HG03095 (cell line): ENCODE results near the gene HOXC13.

Source experiments
- ATAC-seq: cut with Tn5 transposase; IDR thresholded peaks from one replicate; pipeline ENCODE4 v1.9.1; 2021; ENCODE audit warnings: moderate library complexity; ENCODE audit not compliant: unreplicated experiment

Gene HOXC13, protein sequence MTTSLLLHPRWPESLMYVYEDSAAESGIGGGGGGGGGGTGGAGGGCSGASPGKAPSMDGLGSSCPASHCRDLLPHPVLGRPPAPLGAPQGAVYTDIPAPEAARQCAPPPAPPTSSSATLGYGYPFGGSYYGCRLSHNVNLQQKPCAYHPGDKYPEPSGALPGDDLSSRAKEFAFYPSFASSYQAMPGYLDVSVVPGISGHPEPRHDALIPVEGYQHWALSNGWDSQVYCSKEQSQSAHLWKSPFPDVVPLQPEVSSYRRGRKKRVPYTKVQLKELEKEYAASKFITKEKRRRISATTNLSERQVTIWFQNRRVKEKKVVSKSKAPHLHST

DNA sequence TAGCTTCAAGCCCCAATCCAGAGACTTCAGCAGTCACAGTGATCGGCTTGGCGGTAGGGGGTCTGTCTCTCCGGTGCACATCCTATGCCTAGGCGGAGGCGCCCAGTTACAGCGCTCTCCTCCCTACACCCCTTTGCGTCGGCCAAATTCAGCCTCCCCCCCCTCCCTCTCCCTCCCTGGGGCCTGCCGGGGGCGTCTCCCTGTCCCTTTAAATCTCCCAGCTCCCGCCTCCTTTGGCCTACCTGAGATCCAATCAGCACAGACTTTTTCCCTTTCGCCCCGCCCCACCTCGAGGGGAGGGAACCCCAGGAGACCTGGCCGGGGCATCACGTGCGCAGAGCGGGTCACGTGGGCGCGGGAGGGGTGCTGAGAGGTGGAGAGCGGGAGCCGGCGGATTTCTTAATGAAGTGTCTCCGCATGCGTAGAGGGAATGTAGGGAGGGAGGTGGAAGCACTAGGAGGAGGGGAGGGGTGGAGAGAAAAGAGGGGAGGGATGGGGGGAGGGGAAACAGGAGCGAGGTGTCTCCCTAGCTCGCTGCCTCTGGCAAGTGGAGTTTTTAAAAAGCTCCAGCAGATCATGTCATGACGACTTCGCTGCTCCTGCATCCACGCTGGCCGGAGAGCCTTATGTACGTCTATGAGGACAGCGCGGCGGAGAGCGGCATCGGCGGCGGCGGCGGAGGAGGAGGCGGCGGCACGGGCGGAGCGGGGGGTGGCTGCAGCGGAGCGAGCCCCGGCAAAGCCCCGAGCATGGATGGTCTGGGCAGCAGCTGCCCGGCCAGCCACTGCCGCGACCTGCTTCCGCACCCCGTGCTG, at the start of gene HOXC13:
Gene HOXC13 (plus strand): TSS at position 506 of the 815 bp plus-strand sequence. CDS start 76 bp downstream, at position 582.
- ATAC-seq = no peak

DNA sequence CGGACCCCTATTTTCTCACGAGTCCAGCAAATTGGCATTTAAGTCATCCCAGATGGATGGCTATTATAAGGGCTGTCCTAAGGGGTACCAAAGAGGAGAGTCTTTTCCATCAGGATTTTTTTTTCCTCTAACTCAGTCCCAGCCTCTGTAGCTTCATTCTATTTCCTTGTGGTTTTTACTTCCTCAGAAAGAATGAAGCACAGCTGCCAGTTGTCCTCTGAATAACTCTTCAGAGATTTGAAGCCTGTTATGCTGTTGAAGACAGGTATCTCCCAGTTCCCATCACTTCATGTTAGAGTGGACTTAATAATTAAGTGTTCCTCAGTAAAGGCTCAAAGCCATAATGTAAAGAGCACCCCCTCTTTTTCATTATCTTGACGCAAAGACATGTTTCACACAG, 48.5 kb upstream of the HOXC13 start:
- ATAC-seq = no peak

DNA sequence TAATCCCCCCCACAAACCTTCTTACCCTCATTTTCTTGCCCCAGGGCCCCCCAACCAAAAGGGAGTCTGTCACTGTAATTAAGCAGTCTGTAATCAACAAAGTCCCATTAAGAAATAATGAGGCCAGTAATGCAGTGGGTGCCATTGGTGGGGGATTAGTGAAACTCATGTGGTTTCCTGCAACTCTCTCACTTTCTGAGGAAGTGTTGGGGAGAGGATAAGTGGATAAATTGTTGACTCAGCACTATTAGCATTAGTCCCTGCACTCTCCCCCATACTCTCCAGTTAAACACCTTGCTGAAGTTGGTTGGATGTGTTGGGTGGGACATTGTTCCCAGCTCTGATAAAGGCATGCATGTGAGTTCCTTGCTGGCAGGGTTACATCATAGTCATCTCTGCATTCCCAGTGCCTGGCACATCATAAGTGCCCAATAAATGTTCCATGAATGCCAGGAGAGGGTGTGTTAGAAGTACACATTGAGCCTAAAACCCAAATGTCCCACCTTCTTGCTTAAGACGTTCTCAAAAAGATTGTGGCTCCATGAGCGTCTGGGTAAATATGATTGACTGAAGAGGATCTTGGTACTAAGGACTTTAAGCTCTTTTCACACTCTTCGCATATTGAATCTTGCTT, 45.8 kb upstream of the HOXC13 start:
- no peak for ATAC-seq

DNA sequence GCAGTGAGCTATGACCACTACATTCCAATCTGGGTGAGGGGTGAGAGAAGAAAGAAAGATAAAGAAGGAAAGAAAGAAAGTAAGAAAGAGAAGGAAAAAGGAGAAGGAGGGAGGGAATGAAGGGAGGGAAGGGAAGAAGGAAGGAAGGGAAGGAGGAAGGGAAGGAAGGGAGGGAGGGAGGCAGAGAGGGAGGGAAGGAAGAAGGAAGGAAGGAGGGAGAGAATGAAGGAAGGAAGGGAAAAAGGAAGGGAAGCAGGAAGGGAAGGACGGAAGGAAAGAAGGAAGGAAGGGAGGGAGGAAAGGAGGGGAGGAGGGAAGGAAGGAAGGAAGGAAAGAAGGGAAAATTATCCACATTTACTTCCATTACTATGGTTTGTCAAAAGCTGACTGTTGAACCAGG, 39.4 kb upstream of the HOXC13 start:
- no peak for ATAC-seq

DNA sequence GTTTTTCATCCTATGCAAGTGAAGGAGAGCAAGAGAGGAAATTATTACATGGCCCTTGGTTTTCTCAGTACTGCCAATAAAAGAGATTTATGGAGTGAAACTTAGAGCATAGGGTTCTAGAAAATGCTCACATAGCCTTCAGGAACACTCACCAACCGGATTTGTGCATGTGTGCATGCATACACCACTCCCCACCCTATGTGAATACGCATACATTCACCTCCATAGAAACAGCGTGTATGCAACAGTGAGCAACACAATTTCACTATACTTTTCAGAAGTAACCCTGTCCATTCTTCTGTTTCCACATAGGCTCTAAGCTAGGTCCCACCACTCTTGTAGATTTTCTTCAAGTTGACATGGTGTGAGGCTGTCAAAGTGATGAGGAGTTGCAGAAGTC, 31.5 kb upstream of the HOXC13 start:
- ATAC-seq = no peak

DNA sequence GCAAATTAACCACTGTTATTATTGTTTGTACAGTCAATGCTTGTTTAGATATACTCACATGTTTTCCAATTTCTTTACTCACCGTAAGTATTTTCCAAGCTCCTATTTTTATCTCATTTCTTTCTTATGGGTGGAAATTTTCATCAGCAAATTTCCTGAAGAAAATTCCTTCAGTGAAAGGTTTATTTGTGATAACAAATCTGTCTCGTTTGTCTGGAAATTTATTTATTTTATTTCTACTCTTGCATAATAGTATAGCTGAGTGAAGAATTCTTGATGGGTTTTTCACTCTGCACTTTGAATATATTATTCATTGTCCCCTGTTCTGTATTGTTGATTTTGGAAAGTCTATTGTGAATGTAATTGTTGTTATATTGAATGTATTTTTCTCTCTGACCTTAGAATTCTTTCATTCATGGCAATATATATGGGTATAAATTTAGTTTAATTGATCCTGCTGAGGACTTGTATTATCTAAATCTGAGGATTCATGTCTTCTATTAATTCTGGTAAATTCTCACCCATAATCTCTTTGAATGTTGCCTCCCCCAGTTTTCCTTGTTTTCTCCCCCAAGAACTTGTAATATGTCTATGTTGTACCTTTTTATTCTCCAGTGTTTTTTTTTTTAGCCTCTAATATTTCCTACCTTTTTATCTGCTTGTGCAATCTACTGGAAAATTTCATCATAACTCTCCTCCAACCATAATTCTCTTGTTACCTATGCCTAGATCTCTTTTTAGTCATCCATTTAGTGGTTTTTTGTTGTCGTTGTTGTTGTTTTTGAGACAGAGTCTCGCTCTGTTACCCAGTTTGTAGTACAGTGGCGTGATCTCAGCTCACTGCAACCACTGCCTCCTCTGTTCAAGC, 21.6 kb upstream of the HOXC13 start:
- no peak for ATAC-seq

DNA sequence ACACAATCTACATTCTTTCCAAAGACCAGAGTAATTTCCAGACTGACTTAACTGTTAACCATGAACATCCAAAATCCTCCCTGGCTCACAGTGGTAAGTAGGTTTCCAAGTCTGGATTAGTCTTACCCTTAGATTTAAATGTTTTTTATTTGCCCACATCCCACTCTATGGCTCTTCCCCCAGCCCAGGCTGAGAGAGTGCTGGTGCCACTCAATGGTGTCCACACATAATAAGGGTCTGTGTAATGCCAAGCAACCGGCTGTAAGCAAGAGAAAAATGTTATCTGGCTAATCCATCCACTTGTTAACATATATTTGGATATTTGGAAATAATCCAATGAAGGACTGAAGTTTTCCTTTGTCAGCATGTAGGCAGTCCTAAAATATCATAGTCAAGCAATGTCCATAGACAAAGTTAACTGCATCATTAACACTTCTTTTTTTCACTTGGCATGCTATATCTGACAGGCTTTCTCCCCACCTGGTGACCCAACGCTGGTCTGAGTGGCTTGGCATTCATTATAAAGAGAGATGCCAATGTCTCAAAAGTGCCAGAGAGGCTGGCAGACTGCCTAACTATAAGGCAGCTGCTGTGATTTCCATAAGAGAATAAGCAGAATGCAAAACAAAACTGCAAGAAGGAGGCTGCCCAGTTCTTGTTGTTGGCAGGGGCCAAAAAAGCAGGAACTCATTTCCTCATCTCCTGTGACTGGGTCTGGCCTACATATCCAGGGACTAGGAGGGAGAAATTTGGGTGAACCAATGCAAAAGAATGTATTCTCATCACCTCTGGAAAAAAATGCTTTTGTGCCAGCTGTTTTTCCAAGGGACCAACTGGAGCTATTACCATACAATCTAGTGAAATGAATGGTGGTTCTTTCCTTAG, 13.9 kb upstream of the HOXC13 start:
- ATAC-seq = no peak

DNA sequence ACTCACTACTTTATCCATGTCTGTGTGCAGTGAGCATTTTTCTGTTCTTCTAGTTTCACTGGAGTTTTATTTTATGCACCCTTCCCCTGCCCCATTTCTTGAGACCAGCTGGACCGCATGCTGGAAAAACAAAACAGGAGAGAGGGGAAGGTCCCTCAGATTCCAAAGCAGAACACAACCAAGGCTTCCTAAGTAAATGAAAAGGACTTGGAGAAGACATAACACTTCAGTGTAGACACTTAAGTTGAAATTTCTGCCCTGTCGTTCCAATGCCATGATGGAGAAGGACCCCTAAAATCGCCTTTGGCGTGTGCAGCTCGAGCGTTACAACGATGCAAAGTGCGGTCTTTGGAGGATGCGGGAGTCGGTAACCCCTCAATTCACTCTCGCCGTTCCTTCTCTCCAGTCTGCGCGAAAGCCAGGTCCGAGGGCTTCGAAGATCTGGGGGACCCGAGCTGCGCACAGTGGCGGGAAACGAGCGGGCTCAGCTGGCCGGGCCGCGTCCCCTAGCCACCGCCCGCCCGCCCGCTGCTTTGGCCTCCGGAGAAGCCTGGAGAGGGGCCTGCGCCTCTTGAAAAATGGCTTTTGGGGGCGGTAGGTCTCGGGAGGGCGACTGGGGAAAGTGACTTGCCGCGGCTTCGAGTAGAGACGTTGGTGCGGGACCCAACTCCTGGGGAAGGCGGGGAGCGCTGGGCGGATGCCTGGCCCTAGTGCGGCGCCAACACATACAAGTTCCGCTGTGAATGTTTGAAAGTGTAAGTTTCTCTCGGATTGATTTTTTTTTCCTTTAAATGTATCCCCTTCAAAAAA, 11.2 kb upstream of the HOXC13 start:
- no peak for ATAC-seq

DNA sequence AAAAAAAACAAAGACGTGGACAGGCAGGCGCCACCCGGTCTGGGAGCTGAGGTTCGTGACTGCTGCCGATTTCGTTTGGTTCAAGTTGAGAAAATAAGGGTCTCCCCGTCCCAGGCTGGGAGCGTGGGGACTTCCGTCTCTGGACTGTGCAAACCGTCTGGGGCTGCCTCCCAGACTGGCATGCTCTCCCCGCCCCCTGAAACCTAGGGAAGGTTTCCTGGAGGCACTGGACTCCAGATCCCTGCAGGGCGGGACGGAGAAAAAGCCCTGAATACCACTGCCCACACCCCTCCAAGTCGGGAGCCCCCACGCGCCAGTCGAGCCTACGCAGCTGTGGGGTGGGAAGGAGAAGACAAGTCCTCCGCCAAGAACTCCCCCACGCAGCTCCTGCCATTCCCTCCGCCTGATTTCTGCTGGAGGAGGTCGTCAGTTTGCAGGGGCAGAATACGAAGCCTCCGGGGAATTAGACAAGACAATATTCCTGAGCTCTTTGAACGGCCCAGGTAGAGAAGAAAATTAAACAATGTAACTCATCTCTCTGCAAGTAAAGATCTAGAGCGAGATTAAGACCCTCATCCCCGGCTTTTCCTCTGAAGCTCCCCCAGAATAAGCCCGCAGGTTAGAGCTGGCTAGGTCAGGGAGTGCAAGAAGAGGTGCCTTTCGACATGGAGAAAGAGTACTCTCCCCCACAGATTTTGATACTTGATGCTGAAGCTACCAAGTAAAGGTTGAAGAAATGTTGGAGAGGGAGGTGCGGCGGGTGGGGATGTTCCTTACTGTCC, 10.4 kb upstream of the HOXC13 start:
- no peak for ATAC-seq

DNA sequence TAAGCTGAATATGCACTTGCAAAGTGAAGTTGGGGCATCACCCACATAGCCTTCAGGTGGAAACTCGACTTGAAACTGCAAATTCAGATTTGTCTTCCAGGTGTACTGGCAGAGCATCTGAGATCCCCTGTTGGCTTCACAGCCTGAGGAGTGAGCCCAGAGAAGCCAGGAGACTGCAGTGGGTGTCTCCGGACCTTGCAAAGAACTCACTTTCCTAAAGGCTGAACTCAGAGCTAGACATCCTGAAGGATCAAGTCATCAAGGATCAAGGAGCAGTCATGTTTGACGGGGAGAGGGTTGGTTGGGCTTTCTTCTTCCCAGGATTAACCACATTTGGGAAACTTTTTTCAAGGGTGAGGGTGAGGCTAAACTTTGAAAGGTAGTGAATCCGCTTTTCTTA, 9.1 kb upstream of the HOXC13 start:
- no peak for ATAC-seq

DNA sequence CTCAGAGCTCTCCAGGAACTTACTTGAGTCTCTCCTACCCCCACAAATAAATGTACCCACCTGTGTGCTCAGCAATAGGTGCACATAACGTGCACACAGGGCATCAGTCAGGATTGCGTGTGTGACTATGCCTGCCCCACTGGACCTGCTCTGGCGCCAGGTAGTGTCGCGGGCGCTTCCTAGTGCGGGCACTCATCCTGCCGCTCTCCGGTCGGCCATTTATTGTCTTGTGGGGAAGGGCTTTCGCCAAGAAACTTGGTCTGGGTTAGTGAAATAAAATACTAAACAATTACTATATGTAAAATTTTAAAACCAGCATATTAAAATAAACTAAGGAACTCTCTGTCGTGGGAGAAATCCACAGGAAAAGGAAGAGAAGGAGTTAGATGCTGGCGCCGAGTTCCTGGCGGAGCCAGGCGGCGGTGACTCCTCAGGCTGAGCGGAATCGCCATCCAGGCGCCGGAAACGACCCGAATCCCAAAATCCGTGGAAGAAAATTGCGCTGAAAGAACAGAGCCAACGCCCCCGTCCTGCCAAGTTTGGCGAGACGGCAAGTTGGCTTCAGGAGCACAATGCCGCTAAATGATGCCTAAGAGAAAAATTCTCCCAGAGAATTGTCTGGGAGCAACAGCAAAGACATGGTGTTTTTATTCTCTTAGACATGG, 7.9 kb upstream of the HOXC13 start:
- no peak for ATAC-seq

DNA sequence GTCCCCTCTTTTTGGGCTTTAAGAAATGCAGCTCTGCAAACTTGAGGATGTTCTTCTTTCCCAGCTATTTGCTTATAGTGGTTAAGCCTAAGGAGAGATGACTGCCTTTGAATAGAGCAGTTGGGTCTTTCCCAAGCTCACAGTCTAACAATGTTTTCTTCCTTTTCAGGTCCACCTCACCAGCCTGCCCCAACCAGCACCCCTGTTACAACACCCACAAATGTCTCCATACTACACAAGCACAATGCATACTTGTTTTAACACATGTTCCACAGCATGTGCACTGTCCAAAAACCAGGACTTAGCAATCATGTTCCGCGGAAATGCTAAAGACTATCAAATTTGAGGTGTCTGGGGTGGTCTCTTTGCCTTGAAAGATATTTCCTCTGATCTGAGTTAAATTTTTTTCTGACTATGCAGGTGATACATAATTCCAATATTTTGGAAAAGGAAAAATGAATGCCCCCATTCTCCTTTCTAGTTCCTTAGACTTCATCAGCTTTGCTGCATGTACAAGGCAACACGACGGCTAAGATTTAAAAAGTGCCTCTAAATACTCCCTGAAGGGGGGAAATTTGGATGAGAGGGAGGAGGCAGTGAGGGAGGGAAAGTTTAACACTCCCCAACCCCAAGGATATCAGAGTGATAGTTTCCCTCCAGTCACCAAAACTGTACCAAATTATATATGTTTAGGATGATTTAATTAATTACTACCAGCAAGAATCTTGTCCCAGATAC, 6.6 kb upstream of the HOXC13 start:
- ATAC-seq = no peak

DNA sequence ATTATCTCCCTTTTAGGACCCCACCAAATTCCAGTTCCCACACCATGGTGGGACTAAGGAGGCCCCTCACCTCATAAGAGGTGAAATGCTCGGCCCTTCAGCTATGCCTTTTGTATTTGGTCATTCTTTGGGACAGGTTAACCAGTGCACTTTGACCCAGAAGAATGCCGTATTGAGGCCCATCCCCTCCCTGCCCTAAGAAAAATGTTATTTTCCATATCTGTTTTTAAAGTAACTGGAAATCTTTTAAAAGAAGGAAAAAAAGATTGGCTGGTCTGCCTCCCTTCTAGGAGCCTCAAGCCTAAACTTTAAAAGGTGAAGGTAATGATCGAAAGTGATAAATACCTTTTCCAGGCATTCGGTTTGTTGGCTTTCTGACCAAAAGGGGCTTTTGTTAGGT, 5.7 kb upstream of the HOXC13 start:
- no peak for ATAC-seq

DNA sequence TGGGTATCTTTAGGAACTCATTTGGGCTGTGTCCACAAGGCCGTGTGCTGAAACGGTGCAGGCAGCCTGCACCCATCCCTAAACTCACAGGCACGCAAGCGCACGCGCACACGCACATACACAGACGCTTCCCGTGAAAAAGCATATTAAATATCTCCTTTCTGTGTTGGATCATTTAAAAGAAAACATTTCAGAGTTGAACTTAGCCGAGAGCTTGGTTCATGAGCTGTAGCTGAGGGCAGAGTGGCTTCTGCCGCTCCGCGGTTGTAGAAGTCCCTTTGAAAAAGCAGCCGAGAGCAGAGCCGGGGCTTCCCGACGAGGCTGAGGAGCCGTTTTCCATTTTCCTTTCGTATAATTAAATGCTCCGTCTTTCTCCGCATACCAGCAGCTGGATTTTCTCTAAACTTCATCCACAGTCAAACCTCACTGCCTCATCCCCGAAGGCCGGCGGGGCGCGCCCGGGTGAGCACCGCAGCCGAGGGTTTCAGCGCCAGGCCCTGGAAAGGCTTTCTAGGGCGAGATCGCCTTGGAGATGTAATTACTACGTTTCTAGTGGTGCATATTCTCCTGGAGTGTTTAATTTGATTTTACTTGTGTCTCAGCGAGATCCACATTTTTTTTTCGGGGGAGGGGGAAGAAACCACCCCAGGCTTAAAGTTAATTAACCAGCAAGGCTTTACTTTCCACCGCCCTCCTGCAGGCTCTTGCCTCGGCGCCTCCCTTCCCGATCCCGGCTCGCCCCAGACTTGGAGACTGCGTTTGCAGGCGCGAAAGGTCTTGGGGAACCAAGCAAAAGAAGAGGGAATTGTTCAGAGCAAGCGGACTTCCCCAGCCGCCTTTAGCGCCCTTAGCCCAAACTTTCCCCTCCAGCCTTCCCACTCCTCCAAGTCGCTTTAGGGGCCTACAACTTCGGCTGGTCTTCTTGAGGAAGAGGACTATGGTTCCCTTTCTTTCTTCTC, 3.0 kb upstream of the HOXC13 start:
- ATAC-seq = no peak

DNA sequence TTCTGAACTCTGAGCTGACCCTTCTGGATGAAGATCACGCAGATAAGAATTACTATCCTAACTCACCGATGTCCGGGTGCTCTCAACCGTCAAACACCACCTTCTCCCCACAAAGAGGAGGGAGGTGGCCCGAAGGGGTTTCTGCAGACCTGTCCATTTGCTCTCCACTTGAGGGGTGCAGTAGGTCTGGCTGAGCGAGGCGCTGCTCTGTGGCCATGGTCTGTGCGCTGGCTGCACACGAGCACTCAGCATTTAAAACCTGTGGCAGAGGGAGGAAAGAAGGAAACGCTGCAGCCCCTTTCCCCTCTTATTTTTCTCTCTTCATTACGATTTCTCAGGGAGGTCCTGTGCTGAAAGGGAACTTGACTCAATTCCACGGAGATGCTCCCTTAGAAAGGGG, 1.5 kb upstream of the HOXC13 start:
- ATAC-seq = no peak
